Measurements from ENCODE around the gene NOXA1.
"Not testable (repeated sequence)": the region's sequence is repeated elsewhere in the genome, so short reads cannot be mapped to it uniquely, and the experiment has no call there.

The NOXA1 gene

DNA sequence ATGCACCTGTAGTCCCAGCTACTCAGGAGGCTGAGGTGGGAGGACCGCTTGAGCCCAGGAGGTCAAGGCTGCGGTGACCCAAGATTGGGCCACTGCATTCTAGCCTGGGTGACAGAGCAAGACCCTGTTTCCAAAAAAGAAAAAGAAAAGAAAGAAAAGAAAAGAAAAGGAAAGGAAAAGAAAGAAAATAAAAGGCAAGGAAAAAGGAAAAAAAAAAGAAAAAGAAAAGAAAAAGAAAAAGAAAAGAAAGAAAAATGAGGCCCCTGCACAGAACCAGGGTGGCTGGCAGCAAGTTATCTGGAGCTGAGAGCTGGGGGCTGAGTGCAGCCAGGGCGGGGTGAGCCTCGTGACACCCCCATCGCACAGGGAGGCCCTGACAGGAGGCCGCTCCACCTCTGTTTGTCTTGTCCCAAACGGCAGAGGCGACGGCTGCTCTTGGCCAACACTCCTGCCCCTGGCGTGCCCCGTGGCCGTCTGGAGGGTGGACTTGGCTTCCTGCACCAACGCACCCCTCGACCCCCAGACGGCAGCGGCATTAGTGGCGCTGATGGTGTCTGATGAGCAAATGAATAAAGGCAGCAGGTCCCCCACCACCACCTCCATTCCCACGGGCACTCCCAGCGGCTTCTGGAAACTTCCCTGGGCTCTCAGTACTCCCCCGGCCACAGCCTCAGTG, 17.0 kb upstream of the NOXA1 start:
- DNase-seq (ENCODE audit: low spot score), result peak; percentile 27

DNA sequence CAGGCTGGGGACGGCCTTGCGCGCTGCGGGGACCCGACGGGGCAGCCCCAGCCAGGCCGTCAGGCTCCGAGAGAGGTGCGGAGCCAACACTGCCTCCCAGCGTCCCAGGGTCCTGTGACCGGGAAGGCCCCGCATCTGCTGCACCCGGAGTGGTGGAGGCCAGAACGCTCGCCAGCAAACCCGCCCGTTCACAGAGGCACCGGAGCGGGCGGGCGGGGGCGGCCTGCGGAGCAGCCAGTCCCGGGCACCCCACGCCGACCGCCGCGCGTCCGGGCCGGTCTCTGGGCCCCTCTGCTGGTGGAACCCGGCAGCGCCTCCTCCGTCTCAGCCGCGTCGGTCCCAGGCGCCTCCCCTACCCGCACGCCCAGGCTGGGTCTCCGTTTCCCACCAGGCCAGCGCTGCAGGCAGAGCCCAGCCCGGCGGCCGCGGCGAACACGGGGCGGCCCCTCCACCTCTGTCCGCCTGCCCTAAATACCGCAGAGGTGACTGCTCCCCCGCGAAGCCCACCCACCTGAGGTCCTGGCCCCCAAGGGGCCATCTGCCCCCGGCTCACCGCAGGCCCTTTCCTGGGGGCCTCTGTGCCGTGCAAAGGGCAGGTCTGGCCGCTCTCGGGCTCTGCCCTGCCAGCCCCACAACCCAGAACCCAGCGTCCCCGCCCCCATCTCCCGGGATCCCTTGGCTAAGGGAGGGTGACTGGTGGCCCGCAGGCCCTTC, 16.2 kb upstream of the NOXA1 start:
- peak; percentile 96 for DNase-seq (ENCODE audit: low spot score)

DNA sequence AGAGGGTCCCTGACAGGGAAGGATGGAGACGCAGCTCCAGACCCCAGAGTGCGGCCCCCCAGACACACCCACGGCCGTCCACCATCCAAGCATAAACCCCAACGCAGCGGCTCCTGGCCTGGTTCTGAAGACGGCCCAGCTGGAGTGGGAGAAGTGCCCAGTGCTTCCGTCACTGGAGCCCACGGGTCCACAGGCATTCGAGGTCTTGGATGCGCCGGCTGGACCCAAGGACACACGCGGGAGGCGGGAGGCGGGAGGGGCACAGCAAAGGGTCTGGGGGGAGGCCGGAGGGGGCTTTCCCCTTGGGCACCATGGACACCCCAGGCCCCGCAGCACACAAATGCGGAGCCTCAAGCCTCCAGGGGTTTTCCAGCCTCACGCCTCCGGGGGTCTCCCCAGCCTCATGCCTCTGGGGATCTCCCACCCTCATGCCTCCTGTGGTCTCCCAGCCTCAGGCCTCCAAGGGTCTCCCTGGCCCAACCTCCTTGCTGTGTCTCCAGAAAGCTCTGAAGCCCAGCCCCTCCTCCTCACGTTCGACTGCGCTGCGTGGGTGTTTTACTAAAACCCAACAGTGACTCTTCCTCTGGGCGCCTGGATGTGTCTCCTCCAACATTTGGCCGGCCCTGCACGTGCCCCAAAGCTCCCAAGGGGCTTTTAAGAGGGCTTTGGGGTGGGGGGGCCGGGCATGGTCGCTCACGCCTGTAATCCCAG, 15.4 kb upstream of the NOXA1 start:
- no peak for DNase-seq (ENCODE audit: low spot score)

DNA sequence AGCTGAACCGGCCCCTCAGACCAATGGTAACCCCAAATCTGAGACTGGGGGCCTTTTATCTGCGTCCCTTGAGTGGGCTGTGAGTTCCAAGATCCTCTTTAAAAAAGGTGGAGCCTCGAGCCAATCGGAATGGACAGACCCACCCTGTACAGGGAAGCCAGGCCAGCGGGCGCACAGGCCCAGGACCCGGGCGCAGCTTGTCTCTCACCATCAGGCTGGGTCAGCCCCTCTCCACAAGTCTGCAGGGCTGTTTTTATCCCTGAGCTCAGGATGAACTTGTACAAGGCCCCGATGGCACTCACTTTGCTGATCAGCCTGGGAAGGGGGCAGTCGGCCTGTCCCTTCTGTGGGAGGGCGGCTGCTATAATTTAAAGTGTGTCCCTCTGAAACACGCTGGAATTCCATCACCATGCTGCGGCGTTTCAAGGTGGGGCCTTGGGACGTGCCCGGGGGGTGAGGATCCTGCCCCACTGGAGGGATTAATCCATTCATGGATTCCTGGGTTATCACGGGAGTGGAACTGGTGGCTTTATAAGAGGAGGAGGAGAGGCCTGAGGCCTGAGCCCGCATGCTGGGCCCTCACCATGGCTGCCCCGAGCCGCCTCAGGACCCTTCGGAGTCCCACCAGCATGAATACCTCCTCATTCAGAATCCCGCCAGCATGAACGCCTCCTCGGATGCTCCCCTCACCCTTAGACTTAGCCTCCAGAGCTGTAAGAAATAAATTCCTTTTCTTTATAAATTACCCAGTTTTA, 14.4 kb upstream of the NOXA1 start:
- no peak for DNase-seq (ENCODE audit: low spot score)

DNA sequence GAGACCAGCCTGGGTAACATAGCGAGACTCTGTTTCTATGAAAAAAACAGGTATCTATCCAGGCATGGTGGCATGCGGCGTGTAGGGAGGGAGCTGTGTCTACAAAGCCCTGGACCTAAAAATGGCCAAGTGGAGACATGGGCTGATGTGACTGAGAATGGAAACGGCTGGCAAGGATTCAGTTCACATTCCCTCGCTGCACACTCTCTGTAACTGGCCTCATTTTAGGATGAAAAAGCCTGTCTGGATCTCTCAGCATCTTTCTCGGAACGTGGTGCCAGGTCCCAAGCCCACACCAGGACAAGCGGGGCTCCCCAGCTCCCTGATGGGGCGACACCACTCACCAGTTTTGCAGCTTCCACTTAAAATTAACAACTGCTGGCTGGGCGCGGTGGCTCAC, 13.7 kb upstream of the NOXA1 start:
- no peak for DNase-seq (ENCODE audit: low spot score)

DNA sequence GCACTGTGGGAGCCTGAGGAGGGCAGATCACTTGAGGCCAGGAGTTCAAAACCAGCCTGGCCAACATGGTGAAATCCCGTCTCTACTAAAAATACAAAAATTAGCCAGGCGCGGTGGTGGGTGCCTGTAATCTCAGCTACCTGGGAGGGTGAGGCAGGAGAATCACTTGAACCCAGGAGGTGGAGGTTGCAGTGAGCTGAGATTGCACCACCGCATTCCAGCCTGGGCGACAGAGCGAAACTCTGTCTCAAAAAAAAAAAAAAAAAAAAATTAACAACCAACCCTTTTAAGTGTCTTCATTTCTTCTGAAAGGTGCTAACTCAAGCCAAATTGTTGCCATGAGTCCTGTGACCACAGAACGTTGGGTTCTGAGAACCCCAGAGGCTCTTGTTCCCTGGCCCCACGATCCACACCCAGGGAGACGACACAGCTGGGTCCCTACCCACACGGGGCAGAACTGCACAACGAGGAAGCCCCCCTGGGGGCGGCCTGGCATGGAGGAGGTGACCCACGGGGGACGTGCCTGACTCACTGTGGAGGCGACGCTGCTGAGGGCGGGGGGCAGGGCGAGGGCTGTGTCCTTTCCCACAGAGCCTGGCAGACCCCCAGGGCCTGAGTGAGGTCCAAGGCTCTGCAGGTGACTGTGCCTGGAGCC, 12.8 kb upstream of the NOXA1 start:
- DNase-seq (ENCODE audit: low spot score), result not testable (repeated sequence)

DNA sequence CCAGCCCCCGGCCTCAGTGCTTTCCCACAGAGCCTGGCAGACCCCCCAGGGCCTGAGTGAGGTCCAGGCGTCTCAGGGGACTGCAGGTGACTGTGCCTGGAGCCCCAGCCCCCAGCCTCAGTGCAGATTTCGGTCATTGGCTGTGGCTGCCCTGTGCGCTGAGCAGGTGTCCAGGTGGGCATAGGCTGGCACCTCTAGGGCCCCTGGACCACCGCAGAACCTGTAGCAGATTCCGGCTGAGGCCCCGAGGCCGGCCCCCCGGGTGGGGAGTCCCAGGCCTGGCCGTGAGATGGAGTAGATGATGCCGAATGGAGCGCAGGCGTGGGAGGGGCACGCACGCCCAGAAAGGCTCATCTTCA, 12.3 kb upstream of the NOXA1 start:
- DNase-seq (ENCODE audit: low spot score), result no peak

DNA sequence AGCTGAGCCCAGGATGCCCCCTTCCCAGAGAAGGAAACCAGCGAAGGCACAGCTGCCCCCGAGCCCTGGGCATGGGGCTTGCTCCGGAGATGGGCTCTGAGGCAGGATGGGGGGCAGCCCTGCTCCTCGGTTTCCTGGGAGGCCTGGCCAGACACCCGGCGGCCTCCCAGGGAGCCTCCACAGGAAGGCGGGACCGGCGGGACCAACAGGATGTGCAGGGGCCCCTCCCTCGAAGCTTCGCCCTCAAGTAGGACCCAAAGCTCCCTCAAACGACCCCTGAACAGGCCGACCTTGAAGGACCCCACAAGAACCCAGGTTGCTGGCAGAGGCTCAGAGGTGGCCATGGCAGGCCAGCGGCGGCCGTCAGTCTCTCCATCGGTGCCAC, 11.9 kb upstream of the NOXA1 start:
- DNase-seq (ENCODE audit: low spot score), result no peak

DNA sequence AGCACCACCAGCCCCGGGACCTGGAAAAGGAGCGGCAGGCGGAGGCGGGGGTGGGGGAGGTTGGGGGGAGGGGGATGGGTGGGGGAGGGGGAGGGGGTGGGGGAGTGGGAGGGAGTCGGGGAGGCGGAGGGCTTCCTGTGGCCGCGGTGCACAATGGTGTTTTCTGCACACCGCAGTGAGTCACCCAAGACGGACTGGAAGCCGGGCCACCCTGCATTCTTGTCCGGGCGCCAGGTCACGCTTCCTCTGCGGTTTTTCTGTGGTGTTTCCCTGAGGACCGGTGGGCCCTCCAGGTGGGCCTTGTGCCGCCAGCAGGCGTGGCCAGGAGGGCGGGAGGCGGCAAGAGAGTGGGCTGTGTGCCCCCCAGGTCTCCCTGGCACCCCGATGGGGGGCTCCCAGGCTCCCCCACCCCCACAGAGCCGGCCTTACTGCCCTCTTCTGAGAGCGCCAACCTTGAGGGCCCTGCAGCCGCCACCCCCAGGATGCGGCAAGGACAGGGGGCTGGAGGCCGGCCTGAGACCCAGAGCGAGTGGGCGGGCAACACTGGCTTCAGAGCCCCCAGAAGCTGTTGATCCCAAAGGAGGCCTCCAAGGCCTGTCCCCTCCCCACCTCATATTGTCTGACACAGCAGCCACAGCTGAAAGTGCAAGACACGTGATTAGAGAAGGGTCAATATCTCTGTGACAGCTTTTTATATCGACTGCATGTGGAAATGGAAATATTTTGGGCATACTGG, 11.4 kb upstream of the NOXA1 start:
- peak; percentile 73 for DNase-seq (ENCODE audit: low spot score)

DNA sequence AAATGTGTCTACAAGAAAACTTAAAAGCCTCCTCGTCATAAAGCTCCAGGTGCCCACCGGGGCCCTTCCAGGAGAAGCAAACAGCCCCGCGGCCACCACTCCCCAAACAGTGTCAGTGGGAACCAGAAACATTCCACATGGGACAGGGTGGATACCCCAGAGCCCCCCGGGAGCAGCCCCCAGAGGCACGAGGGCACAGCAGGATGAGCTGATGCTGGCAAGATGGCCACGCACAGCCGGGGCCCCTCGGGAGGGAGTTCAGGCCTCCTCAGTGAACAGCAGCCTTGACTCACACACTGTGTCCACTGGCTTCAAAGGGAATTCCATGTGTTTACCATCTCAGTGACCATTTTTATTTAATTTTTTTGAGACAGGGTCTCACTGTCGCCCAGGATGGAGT, 10.8 kb upstream of the NOXA1 start:
- no peak for DNase-seq (ENCODE audit: low spot score)

DNA sequence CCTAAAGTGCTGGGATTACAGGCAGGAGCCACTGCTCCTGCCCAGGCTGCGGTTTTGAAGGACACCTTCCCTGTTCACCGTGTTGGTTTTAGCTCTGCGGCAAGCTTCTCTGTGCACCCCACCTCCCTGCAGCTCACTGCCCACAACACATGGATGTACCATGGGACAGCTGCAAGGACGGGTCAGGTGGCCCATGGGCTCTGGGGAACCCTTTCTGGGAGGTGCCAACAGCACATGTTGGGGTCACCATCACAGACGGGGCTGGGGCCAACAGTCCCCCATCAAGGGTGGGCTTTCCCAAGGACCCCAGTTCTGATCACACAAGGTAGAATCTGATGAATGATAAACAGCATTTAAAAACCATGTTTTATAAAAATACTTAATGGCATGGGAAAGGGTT, 7.7 kb upstream of the NOXA1 start:
- DNase-seq (ENCODE audit: low spot score), result no peak

DNA sequence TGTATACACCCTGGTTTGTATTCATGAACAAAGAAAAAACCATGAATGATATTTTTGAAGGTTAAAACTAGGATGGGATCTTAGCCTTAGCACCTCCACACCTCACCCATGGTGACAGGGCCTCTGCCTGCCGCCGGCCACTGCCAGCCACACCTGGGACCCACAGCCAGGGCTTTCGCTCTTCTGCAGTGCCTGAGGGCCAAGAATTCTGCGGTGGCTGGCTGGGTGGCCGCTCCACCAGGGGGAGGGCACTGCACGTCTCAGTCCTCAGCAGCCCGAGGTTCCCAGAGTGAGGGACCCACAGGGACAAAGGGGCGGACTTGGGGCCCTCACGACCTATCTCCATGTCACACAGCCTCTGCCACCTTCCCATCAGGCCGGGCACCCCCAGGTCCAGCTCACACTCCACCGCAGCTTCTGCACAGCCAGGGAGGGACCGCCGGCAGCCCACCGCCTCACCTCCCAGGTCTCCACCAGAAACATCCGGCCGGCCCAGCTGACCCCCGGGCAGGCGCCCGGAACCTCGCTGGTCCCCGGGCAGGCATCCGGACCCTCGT, 7.1 kb upstream of the NOXA1 start:
- DNase-seq (ENCODE audit: low spot score), result no peak

DNA sequence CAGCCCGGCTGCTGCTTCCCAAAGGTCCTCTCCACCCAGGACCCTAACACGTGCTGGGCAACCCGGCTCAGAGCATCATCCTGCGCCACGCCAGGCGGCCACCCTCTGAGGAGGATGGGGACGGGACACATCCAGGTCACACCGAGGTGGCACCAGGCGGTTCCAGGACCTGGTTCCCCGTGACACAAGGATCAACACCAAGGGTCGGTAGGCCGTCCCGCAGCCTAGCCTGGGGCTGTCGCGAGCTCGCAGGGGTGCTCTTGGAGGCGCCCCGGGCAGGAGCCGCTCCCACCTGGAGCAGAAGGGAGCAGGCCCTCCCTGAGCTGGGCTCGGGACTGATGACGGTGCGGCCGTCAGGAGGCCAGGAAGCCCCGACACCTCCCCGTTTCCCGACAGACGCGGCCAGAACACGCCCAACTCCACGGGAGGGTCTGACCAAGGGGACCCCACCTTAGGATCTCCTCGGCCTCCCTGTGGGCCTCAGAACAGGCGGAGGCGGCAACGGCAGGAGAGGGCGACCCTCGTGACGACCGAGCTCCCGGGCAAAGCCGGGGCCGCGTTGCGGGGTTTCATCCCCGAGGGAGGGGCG, 6.5 kb upstream of the NOXA1 start:
- DNase-seq (ENCODE audit: low spot score), result no peak

DNA sequence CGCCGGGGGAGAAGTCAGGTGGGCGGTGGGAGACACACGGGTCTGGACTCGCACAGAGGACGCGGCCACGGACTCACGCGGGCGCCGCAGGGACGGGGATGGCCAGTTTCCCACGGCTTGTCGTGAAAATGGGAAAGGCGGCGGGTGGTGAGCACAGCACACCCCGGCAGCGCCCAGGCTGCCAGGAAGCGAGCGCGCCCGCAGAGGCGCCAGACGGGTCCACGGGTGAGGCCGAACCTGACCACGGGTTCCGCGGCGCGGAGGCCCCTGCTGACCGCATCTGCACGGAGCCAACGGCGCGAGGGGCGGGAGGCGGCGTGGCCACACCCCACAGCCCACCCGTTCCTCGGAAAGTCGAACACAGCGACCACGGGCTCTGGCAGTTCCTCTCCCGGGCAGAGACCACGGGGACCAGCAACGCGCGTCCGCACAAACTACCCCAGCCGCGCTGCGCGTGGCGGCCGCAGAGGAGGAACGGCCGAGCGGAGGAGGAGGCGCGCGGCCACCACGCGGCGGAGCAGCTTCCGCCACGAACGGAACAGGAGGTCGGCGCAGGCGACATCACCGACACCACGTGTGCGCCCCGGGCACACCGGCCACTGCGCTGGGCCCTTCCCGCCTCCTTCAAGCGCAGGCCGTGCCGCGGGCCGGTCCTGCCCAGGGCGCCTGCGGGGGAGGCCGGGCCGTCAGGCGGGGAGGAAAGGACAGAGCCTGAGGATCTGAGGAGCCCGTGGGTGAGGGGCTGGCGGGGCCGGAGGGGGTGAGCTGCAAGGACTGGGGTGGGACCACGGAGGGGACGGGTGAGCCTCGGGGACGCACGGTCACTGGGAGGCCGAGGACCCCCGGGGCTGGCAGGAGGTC, 5.8 kb upstream of the NOXA1 start:
- DNase-seq (ENCODE audit: low spot score), result no peak

DNA sequence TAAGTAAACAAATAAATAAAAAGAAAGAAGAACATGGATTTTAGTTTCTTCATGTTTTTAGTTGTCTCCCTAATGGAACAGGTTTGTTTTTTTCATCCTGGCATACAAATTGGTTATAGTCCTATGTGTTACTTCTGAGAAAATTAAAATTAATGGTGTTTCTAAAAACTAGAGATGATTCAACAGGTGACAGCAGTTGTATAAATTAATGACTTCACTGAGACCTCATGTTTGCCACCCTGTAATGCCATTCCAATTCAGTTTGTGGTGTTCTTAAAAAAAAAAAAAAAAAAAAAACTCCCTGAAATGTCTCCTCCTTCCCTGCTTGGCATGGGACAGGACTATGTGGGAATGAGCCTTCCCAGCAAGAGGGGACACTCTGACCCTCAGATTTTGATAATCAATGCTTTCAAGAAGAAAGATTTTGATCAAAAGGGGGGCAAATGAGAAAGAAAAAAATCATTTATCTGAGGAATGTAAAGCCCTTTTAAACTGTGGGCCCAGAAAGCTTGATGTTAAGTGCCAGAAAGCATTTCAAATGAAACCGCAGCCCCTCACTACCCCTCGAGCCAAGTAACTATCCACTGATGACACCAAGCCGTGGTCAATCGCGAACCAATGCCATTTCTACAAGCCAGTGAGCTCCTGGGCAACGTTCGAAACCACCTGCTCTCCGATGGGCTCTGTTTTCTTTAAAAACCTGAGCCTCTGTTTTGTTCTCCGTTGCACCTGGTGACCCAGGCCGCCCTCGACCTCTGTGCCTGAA, 1.2 kb upstream of the NOXA1 start:
- DNase-seq (ENCODE audit: low spot score), result no peak

DNA sequence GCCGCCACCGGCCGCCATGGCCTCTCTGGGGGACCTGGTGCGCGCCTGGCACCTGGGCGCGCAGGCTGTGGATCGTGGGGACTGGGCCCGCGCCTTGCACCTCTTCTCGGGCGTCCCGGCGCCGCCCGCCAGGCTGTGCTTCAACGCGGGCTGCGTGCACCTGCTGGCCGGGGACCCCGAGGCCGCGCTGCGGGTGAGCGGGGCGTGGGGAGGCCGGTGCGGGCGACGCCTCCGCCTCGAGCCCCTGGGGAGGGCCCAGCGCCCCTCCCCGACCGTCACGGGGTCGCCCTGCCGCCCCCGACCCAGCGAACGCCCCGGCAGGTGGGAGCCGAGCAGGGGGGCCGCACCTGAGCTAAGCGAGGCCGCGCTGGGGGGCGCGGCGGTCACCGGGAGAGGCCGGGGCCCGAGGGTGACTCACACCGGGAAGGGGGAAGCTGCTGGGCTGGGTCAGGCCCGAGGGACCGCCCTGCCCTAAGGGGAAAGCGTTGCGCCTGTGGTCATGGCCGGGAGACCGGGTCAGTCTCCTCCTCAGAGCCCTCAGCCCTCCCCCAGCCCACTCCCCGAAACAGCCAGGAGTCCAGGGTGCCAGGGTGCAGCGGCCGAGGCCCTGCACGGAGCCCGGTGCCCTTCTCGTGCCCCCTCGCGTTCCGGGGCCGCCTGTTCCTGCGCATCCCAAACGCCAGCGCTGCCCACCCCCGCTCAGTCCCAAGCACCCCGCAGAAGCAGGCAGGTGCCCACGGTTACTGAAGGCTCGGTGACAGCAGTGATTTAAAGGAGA, 510 bp downstream of the NOXA1 start:
- DNase-seq (ENCODE audit: low spot score), result no peak

DNA sequence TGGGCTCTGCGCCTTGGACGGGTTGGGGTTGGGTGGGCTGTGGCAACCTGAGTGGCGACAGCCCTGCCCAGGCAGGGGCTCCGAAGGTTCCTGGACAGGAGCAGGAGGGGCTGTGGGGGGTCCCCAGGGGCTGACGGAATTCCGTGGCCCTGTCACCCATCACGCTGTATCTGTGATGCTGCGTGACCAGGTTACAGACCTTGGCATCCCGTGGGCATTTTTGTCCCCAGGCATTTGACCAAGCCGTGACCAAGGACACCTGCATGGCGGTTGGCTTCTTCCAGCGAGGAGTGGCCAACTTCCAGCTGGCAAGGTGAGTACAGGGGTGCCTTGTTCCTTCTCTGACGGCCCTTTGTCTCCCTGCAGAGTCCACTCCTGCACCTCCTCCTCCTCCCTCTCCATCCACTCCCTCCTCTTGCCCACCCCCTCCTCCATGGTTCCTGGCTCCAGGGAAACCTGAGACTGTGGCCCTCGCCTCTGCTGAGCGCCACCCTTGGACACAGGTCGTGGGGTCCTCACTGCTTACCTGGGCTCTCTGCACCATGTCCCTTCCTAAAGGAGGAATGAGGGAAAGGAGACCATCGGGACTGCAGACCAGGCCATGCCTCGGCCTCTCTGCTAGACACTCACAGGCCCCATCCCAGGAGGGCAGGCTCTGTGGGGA, 3.0 kb downstream of the NOXA1 start:
- DNase-seq (ENCODE audit: low spot score), result no peak

Data from iPS-NIHi11 (cell line).